VCaP (cell line): Measurements from ENCODE around the gene CAMTA1.

ENCODE experiments used
- H3K27ac ChIP-seq: fragments of 450-650 bp; 2 replicates; pipeline ENCODE4 v1.5.1; 2017
- CTCF ChIP-seq: fragments of 450-650 bp; conservative IDR thresholded peaks from 2 replicates; pipeline ENCODE4 v1.5.1; 2017; ENCODE audit warnings: mild to moderate bottlenecking, moderate library complexity

CAMTA1 gene

GRCh38 chr1:7420470-7421100 is 635.3 kb downstream of the CAMTA1 start:
- no peak for TF ChIP-seq CTCF
- no peak overlapping the region for H3K27ac ChIP-seq

- H3K27ac ChIP-seq = no peak overlapping the region
Measured at GRCh38 chr1:7421471-7422075, 636.3 kb downstream of the CAMTA1 start.

DNA sequence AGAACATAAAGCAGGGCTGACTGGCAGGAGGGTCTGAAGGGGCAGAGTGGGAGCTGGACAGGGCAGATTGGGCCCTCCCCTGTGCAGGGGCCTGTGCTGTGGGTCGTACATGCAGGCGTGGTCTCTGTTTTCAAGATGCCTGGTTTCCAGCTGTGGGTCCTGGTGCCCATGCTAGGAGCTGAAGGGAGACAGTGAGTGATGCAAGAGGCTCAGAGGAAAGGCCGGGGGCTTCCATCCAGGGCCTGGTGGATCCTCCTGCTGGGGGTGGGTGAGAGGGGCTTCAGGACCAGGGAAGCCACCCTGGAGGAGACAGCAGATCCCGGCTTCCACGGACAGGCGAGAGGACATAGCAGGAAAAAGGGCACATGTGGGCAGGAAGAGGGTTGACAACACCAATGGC is 636.8 kb downstream of the CAMTA1 start:
- no peak overlapping the region for H3K27ac ChIP-seq
- TF ChIP-seq CTCF = no peak

More at GRCh38 chr1:7421471-7422075, 636.3 kb downstream of the CAMTA1 start:
- no peak for TF ChIP-seq CTCF

- H3K27ac ChIP-seq = no peak overlapping the region
- TF ChIP-seq CTCF = no peak
Measured at GRCh38 chr1:7422561-7422960, 637.3 kb downstream of the CAMTA1 start.

GRCh38 chr1:7422966-7423365 is 637.7 kb downstream of the CAMTA1 start:
- no peak overlapping the region for H3K27ac ChIP-seq
- TF ChIP-seq CTCF = no peak

DNA sequence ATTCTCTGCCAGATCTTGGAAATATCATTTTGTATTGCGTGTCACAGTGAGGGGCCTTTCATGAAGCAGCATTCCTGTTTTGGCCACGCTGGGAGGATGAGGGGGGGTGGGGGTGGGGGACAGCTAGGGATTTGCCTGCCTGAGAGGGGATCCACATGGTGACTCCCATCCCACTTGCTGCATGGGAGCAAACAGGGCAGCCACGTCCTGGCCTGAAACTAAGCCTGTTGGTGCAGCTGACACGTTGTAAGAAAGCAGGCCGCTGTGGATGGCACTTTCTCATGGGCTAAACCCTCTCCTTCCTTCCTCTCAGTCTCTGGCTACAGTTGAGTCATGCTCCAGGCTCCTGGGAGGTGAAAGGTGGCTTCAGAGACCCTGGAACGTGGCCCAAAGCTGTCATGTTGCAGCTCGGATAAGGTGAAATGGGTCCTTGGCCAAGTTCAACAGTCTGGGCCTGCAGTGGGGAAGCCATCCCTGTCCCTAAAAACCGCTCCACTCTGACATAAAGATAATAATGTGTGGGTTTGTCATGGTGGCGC is 639.2 kb downstream of the CAMTA1 start:
- H3K27ac ChIP-seq = no peak overlapping the region
- TF ChIP-seq CTCF = no peak

- no peak for TF ChIP-seq CTCF
- no peak overlapping the region for H3K27ac ChIP-seq
Measured at GRCh38 chr1:7425229-7425628, 640.0 kb downstream of the CAMTA1 start.
